HepG2 (cell line): Measurements from ENCODE around the gene GRIK4. TPM values are rescaled to one million over a fixed set of nuclear protein-coding genes. Genes with fewer than 3 reads are reported as not detected.

ENCODE experiments used
- BCL6 ChIP-seq: IDR thresholded peaks from 2 replicates; pipeline ENCODE4 v1.6.1; 2016; ENCODE audit warnings: missing genetic modification reagents, missing compliant biosample characterization
- DPF2 ChIP-seq: sonication (generic); formaldehyde crosslinking; IDR thresholded peaks from 2 replicates; pipeline ENCODE4 v1.4.0; 2020; ENCODE audit warnings: mild to moderate bottlenecking, low read depth, missing genetic modification reagents, borderline replicate concordance
- GLI4 ChIP-seq: sonication (generic); formaldehyde crosslinking; IDR thresholded peaks from 2 replicates; pipeline ENCODE4 v1.5.1; 2020; ENCODE audit warnings: missing genetic modification reagents, mild to moderate bottlenecking, moderate library complexity, borderline replicate concordance
- HNF1B ChIP-seq: sonication (generic); formaldehyde crosslinking; IDR thresholded peaks from 2 replicates; pipeline ENCODE4 v1.5.1; 2020; ENCODE audit warnings: mild to moderate bottlenecking, moderate library complexity, missing genetic modification reagents
- HOMEZ ChIP-seq: IDR thresholded peaks from 2 replicates; pipeline ENCODE4 v1.6.1; 2016; ENCODE audit warnings: low read depth
- KLF11 ChIP-seq: IDR thresholded peaks from 2 replicates; pipeline ENCODE4 v1.6.1; 2016; ENCODE audit warnings: missing compliant biosample characterization
- KLF12 ChIP-seq: sonication (generic); formaldehyde crosslinking; IDR thresholded peaks from 2 replicates; pipeline ENCODE4 v1.4.0; 2020; ENCODE audit warnings: missing genetic modification reagents, borderline replicate concordance
- MXD1 ChIP-seq: sonication (generic); formaldehyde crosslinking; IDR thresholded peaks from 2 replicates; pipeline ENCODE4 v1.4.0; 2020; ENCODE audit warnings: mild to moderate bottlenecking, missing genetic modification reagents
- RFX3 ChIP-seq: IDR thresholded peaks from 2 replicates; pipeline ENCODE4 v1.6.1; 2016; ENCODE audit warnings: missing biosample characterization, missing genetic modification reagents
- SOX5 ChIP-seq: IDR thresholded peaks from 2 replicates; pipeline ENCODE4 v1.6.1; 2016; ENCODE audit warnings: borderline replicate concordance
- TP53 ChIP-seq: sonication (generic); formaldehyde crosslinking; conservative IDR thresholded peaks from 2 replicates; pipeline ENCODE4 v1.4.0; 2020; ENCODE audit warnings: missing genetic modification reagents
- ZBTB7B ChIP-seq: sonication (generic); formaldehyde crosslinking; IDR thresholded peaks from 2 replicates; pipeline ENCODE4 v1.4.0; 2020; ENCODE audit warnings: missing genetic modification reagents
- ZKSCAN1 ChIP-seq: fragments of 150-350 bp; IDR thresholded peaks from 2 replicates; pipeline ENCODE4 v1.6.1; 2014; ENCODE audit warnings: low read length
- ZNF225 ChIP-seq: sonication (generic); formaldehyde crosslinking; IDR thresholded peaks from 2 replicates; pipeline ENCODE4 v1.4.0; 2020; ENCODE audit warnings: mild to moderate bottlenecking, missing genetic modification reagents
- ZNF232 ChIP-seq: sonication (generic); formaldehyde crosslinking; IDR thresholded peaks from 2 replicates; pipeline ENCODE4 v1.4.0; 2020; ENCODE audit warnings: missing genetic modification reagents, borderline replicate concordance
- ZNF343 ChIP-seq: sonication (generic); formaldehyde crosslinking; IDR thresholded peaks from 2 replicates; pipeline ENCODE4 v1.4.0; 2020; ENCODE audit warnings: mild to moderate bottlenecking, missing genetic modification reagents
- ZNF350 ChIP-seq: sonication (generic); formaldehyde crosslinking; IDR thresholded peaks from 2 replicates; pipeline ENCODE4 v1.4.0; 2020; ENCODE audit warnings: mild to moderate bottlenecking, low read depth, missing genetic modification reagents, borderline replicate concordance
- ZNF430 ChIP-seq: sonication (generic); formaldehyde crosslinking; IDR thresholded peaks from 2 replicates; pipeline ENCODE4 v1.9.0; 2021; ENCODE audit warnings: mild to moderate bottlenecking, missing genetic modification reagents
- ZNF556 ChIP-seq: sonication (generic); formaldehyde crosslinking; IDR thresholded peaks from 2 replicates; pipeline ENCODE4 v1.4.0; 2020; ENCODE audit warnings: mild to moderate bottlenecking, missing genetic modification reagents, borderline replicate concordance
- ZNF557 ChIP-seq: sonication (generic); formaldehyde crosslinking; IDR thresholded peaks from 2 replicates; pipeline ENCODE4 v1.4.0; 2020; ENCODE audit warnings: missing genetic modification reagents
- ZNF740 ChIP-seq: sonication (generic); formaldehyde crosslinking; IDR thresholded peaks from 2 replicates; pipeline ENCODE4 v1.4.0; 2020; ENCODE audit warnings: missing genetic modification reagents
- polyA plus RNA-seq, 8 experiments: library from polyadenylated mRNA; depleted of rRNA in 3 of 8; stranded (reverse) in 7 of 8; unstranded in 1 of 8; fragments of >200 nt; fragmentation: Illumina TruSeq in 4 of 8; extraction: Trizol in 4 of 8; gene quantifications; 2 replicates each; pipeline versions ENCODE4 v1.2.1 to v1.2.3, GENCODE V29; 2011 to 2016; ENCODE audit warnings: low read depth in 4 of 8, missing spikeins in 1 of 8, mixed read lengths in 1 of 8; ENCODE audit not compliant: insufficient read depth in 1 of 8
- total RNA-seq, 5 experiments: library from RNA; depleted of rRNA; stranded (reverse); fragments of >200 nt; fragmentation: Illumina TruSeq; extraction: Trizol; gene quantifications; 2 replicates each; pipeline ENCODE4 v1.2.3, GENCODE V29; 2016; ENCODE audit warnings: low read depth in 1 of 5
- TF ChIP-seq, protein P1 (sequence below): IDR thresholded peaks from 2 replicates; pipeline ENCODE4 v1.6.1; 2012; ENCODE audit warnings: inconsistent platforms
- TF ChIP-seq, protein P2 (sequence below): sonication (generic); formaldehyde crosslinking; IDR thresholded peaks from 2 replicates; pipeline ENCODE4 v1.5.0; 2020; ENCODE audit warnings: missing genetic modification reagents
- TF ChIP-seq, protein P3 (sequence below): sonication (generic); formaldehyde crosslinking; IDR thresholded peaks from 2 replicates; pipeline ENCODE4 v1.4.0; 2020; ENCODE audit warnings: missing genetic modification reagents
- TF ChIP-seq, protein P4 (sequence below): IDR thresholded peaks from 2 replicates; pipeline ENCODE4 v1.6.1; 2016; ENCODE audit warnings: missing genetic modification reagents, missing compliant biosample characterization

Gene GRIK4
- total and polyA plus RNA-seq, 2 of the 13 experiments (the other 11 are each of a cell fraction or from before 2014, with no cell fraction given): 0.04 to 0.07 TPM

GRCh38 chr11:120808616-120809050, 297.1 kb downstream of the GRIK4 start (continued):
- TF ChIP-seq HOMEZ (CRISPR knock-in tag) (peak; percentile 75; the same call in 1 of the 2 replicates), KLF11 (CRISPR knock-in tag) (0 out of 2 replicates have a peak, but pooled peaks have one; percentile 38), ZNF343 (CRISPR knock-in tag) (peak; percentile 91; the same call in 1 of the 2 replicates), ZKSCAN1 (no peak), ZNF556 (CRISPR knock-in tag) (peak; percentile 90; the same call in 1 of the 2 replicates), BCL6 (peak; percentile 80), ZNF557 (peak; percentile 76; the same call in 1 of the 2 replicates), MXD1 (CRISPR knock-in tag) (peak; percentile 51; the same call in 1 of the 2 replicates), ZNF350 (CRISPR knock-in tag) (peak; percentile 85), GLI4 (CRISPR knock-in tag) (no peak), ZNF225 (CRISPR knock-in tag) (no peak), KLF12 (CRISPR knock-in tag) (0 out of 2 replicates have a peak, but pooled peaks have one; percentile 40), TP53 (peak; percentile 65; the same call in 1 of the 2 replicates), SOX5 (CRISPR knock-in tag) (peak; percentile 94), HNF1B (CRISPR knock-in tag) (peak; percentile 83), ZNF232 (CRISPR knock-in tag) (peak; percentile 51; the same call in 1 of the 2 replicates), DPF2 (CRISPR knock-in tag) (peak; percentile 90; the same call in 1 of the 2 replicates), RFX3 (CRISPR knock-in tag) (0 out of 2 replicates have a peak, but pooled peaks have one; percentile 37), ZNF430 (peak; percentile 81; the same call in 1 of the 2 replicates), ZNF740 (CRISPR knock-in tag) (no peak), ZBTB7B (CRISPR knock-in tag) (peak; percentile 86)
- TF ChIP-seq, protein P1, sequence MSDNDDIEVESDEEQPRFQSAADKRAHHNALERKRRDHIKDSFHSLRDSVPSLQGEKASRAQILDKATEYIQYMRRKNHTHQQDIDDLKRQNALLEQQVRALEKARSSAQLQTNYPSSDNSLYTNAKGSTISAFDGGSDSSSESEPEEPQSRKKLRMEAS: peak; percentile 88
- TF ChIP-seq, protein P2, sequence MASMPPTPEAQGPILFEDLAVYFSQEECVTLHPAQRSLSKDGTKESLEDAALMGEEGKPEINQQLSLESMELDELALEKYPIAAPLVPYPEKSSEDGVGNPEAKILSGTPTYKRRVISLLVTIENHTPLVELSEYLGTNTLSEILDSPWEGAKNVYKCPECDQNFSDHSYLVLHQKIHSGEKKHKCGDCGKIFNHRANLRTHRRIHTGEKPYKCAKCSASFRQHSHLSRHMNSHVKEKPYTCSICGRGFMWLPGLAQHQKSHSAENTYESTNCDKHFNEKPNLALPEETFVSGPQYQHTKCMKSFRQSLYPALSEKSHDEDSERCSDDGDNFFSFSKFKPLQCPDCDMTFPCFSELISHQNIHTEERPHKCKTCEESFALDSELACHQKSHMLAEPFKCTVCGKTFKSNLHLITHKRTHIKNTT (CRISPR knock-in tag): no peak
- TF ChIP-seq, protein P3, sequence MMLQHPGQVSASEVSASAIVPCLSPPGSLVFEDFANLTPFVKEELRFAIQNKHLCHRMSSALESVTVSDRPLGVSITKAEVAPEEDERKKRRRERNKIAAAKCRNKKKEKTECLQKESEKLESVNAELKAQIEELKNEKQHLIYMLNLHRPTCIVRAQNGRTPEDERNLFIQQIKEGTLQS (CRISPR knock-in tag): peak; percentile 75
- TF ChIP-seq, protein P4, sequence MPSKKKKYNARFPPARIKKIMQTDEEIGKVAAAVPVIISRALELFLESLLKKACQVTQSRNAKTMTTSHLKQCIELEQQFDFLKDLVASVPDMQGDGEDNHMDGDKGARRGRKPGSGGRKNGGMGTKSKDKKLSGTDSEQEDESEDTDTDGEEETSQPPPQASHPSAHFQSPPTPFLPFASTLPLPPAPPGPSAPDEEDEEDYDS (CRISPR knock-in tag): peak; percentile 45; the same call in 1 of the 2 replicates
